K562 (cell line): ENCODE data around the gene KCNN3. TPM values are rescaled to one million over a fixed set of nuclear protein-coding genes. Genes with fewer than 3 reads are reported as not detected.

Experiments
- ATAC-seq: fragments of 200-7000 bp; cut with Tn5 transposase; 3 replicates; pipeline ENCODE4 v1.9.1; 2020; ENCODE audit warnings: moderate library complexity
- BruUV-seq: library from RNA; stranded (reverse); fragments of 400-500 nt; replicated peaks from 2 replicates; lab custom pipeline; 2021; lab: Mats Ljungman, UMichigan
- CTCF ChIA-PET: fragments of 300-600 bp; formaldehyde crosslinking; extraction: SDS; loops from one replicate; lab custom pipeline; 2021; ENCODE audit warnings: low intra/inter-chr PET ratio; lab: Yijun Ruan, JAX
- POLR2A ChIA-PET: fragments of 300-600, 350-650 bp; sonication (Branson Sonifier 250); formaldehyde crosslinking; extraction: SDS; loops from one replicate; lab custom pipeline; 2021; ENCODE audit warnings: antibody characterized with exemption, inconsistent platforms; lab: Yijun Ruan, JAX
- DNase-seq, 4 experiments: peaks; one replicate each; pipeline versions ENCODE4 v3.0.0 to v3.0.0-alpha.2; 2011 to 2018; ENCODE audit warnings: low spot score in 3 of 4, mixed read lengths in 3 of 4; ENCODE audit errors: extremely low read depth in 1 of 4
- FAIRE-seq: peaks from 2 replicates; lab custom pipeline; 2011; peaks lifted over from hg19 to GRCh38; lab: Jason Lieb, UNC
- H2AFZ ChIP-seq: 2 replicates; pipeline ENCODE4 v1.6.0; 2011; ENCODE audit warnings: low read depth, low read length, control low read depth, inconsistent platforms
- H3K27ac ChIP-seq: fragments of 200-600 bp; 3 replicates; pipeline ENCODE4 v1.8.0; 2011; ENCODE audit warnings: low read depth, mild to moderate bottlenecking, control low read depth, inconsistent platforms, low read length, moderate library complexity, mixed read lengths; ENCODE audit errors: extremely low read depth
- H3K27me3 ChIP-seq, 2 experiments: fragments of 300-600 bp in 1 of 2; 2 replicates in 1 of 2; 3 replicates in 1 of 2; pipeline versions ENCODE4 v1.6.0 to v1.8.0; 2011; ENCODE audit warnings: inconsistent platforms in 2 of 2, low read length in 2 of 2, mild to moderate bottlenecking in 1 of 2, mixed read lengths in 1 of 2, moderate library complexity in 1 of 2; ENCODE audit not compliant: control insufficient read depth in 2 of 2, insufficient read depth in 2 of 2
- H3K36me3 ChIP-seq: fragments of 300-600 bp; 3 replicates; pipeline ENCODE4 v1.8.0; 2011; ENCODE audit warnings: mild to moderate bottlenecking, low read length, inconsistent platforms; ENCODE audit not compliant: control insufficient read depth, insufficient read depth
- H3K4me1 ChIP-seq, 2 experiments: fragments of 200-600 bp in 1 of 2; replicated peaks in 1 of 2; 2 replicates in 1 of 2; 3 replicates in 1 of 2; pipeline versions ENCODE4 v1.5.1 to v1.8.0; 2011; ENCODE audit warnings: inconsistent platforms in 2 of 2, low read length in 2 of 2, mild to moderate bottlenecking in 1 of 2, mixed read lengths in 1 of 2, moderate library complexity in 1 of 2; ENCODE audit not compliant: control insufficient read depth in 2 of 2, insufficient read depth in 2 of 2
- H3K4me2 ChIP-seq: 2 replicates; pipeline ENCODE4 v1.6.1; 2011; ENCODE audit warnings: low read length, control low read depth, inconsistent platforms, mixed read lengths; ENCODE audit not compliant: insufficient read depth
- H3K4me3 ChIP-seq: fragments of 200-600 bp; sonication (generic), shearing (Covaris generic); 2 replicates; pipeline ENCODE4 v1.5.1; 2016; ENCODE audit warnings: control low read depth, inconsistent platforms
- H3K79me2 ChIP-seq: fragments of 200-600 bp; 3 replicates; pipeline ENCODE4 v1.8.0; 2011; ENCODE audit warnings: low read length, inconsistent platforms; ENCODE audit not compliant: control insufficient read depth, insufficient read depth
- H3K9ac ChIP-seq, 2 experiments: 2 replicates each; pipeline versions ENCODE4 v1.6.0 to v1.6.1; 2011; ENCODE audit warnings: low read depth in 2 of 2, low read length in 2 of 2, control low read depth in 1 of 2, inconsistent platforms in 1 of 2, mild to moderate bottlenecking in 1 of 2, mixed read lengths in 1 of 2; ENCODE audit not compliant: insufficient read depth in 1 of 2
- H3K9me1 ChIP-seq: one replicate; pipeline ENCODE4 v1.6.0; 2011; ENCODE audit warnings: inconsistent platforms, mild to moderate bottlenecking, low read length, moderate library complexity; ENCODE audit not compliant: control insufficient read depth, insufficient read depth
- H3K9me3 ChIP-seq: replicated peaks from 2 replicates; pipeline ENCODE4 v1.5.1; 2011; ENCODE audit warnings: low read depth, low read length, inconsistent platforms; ENCODE audit not compliant: control insufficient read depth, insufficient read depth
- H4K20me1 ChIP-seq: replicated peaks from 2 replicates; pipeline ENCODE4 v1.6.1; 2011; ENCODE audit warnings: low read length, inconsistent platforms, mixed read lengths; ENCODE audit not compliant: control insufficient read depth, insufficient read depth
- GTF2A2 ChIP-seq: IDR thresholded peaks from 2 replicates; pipeline ENCODE4 v1.6.1; 2016; ENCODE audit warnings: mild to moderate bottlenecking, missing genetic modification characterization, missing compliant biosample characterization
- THAP7 ChIP-seq: fragments of 250-450 bp; sonication (Bioruptor Pico); IDR thresholded peaks from 2 replicates; pipeline ENCODE4 v1.5.0; 2021
- in situ Hi-C: fragments of 300-500 bp; cut with MboI; formaldehyde crosslinking; loops from 4 replicates; pipeline ENCODE4 v1.15.0; 2018; ENCODE audit warnings: inconsistent platforms, mixed read lengths
- intact Hi-C: fragments of 100-400 bp; cut with micrococcal nuclease; formaldehyde crosslinking; loops from 2 replicates; pipeline ENCODE4 v1.14.2; 2022
- polyA plus RNA-seq, 8 experiments: library from polyadenylated mRNA; depleted of rRNA in 4 of 8; stranded (reverse) in 5 of 8; unstranded in 3 of 8; fragments of >200 nt; fragmentation: Nextera tagmentation in 2 of 8; fragmentation: Illumina TruSeq in 1 of 8; extraction: Ambion mirVana in 2 of 8; extraction: Trizol in 1 of 8; gene quantifications; 2 replicates each; pipeline versions ENCODE4 v1.2.1 to v1.2.3, GENCODE V29; 2011 to 2014; ENCODE audit warnings: inconsistent platforms in 1 of 8, missing spikeins in 1 of 8
- total RNA-seq, 7 experiments: library from RNA; depleted of rRNA in 6 of 7; stranded (reverse); fragments of >200 nt in 6 of 7; fragmentation: Illumina TruSeq in 2 of 7; extraction: Trizol in 2 of 7; gene quantifications; 2 replicates each; pipeline versions ENCODE4 v1.2.1 to v1.2.3, GENCODE V29; 2011 to 2021; ENCODE audit warnings: low replicate concordance in 1 of 7
- TF ChIP-seq, protein P1 (sequence below): fragments of 250-450 bp; sonication (Bioruptor Pico); IDR thresholded peaks from 2 replicates; pipeline ENCODE4 v1.4.0; 2020

The KCNN3 gene
- total and polyA plus RNA-seq, 9 of the 15 experiments (the other 6 are each of a cell fraction or from before 2014, with no cell fraction given) = 0.02 to 0.03 TPM; not detected in 7

DNA sequence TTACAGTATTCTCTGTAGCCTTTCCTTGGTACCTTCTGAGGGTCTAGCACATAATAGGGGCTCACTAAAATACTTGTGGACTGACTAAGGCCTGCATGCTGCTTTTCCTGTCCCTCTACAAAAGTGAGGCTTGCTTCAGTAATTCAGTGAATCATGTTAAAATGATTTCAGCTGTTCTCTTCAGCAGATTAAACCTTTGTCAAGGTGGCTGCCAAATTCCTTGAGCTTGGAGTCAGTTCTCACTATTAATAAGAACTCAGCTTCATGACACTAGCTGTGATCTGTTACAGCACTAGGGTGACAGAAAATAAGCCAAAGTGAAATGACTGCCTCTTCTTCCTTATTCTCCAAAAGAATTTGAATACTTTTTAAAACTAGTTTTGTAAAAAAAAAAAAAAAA, 128.8 kb downstream of the KCNN3 start:
- POLR2A ChIA-PET = interaction anchor here (0.6 kb wide), 1 partner anchor 15 kb away, joined by 3 read pairs; no protein-coding TSS in a partner anchor
- BruUV-seq = no TSS peak
- CTCF ChIA-PET = interaction anchor here (1.0 kb wide), 1 partner anchor 181 kb away, joined by 3 read pairs; no protein-coding TSS in a partner anchor

More for the DNA sequence above, 128.8 kb downstream of the KCNN3 start:
- intact Hi-C loops (no loop called here), in situ Hi-C loops (no loop called here)
- no peaks in the 10 kb centered on the region for H3K79me2 ChIP-seq
- TF ChIP-seq GTF2A2 (tag) (no peak), THAP7 (CRISPR knock-in tag) (no peak)
- TF ChIP-seq, protein P1, sequence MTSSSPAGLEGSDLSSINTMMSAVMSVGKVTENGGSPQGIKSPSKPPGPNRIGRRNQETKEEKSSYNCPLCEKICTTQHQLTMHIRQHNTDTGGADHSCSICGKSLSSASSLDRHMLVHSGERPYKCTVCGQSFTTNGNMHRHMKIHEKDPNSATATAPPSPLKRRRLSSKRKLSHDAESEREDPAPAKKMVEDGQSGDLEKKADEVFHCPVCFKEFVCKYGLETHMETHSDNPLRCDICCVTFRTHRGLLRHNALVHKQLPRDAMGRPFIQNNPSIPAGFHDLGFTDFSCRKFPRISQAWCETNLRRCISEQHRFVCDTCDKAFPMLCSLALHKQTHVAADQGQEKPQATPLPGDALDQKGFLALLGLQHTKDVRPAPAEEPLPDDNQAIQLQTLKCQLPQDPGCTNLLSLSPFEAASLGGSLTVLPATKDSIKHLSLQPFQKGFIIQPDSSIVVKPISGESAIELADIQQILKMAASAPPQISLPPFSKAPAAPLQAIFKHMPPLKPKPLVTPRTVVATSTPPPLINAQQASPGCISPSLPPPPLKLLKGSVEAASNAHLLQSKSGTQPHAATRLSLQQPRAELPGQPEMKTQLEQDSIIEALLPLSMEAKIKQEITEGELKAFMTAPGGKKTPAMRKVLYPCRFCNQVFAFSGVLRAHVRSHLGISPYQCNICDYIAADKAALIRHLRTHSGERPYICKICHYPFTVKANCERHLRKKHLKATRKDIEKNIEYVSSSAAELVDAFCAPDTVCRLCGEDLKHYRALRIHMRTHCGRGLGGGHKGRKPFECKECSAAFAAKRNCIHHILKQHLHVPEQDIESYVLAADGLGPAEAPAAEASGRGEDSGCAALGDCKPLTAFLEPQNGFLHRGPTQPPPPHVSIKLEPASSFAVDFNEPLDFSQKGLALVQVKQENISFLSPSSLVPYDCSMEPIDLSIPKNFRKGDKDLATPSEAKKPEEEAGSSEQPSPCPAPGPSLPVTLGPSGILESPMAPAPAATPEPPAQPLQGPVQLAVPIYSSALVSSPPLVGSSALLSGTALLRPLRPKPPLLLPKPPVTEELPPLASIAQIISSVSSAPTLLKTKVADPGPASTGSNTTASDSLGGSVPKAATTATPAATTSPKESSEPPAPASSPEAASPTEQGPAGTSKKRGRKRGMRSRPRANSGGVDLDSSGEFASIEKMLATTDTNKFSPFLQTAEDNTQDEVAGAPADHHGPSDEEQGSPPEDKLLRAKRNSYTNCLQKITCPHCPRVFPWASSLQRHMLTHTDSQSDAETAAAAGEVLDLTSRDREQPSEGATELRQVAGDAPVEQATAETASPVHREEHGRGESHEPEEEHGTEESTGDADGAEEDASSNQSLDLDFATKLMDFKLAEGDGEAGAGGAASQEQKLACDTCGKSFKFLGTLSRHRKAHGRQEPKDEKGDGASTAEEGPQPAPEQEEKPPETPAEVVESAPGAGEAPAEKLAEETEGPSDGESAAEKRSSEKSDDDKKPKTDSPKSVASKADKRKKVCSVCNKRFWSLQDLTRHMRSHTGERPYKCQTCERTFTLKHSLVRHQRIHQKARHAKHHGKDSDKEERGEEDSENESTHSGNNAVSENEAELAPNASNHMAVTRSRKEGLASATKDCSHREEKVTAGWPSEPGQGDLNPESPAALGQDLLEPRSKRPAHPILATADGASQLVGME = no peak
- DNase-seq (no peak), FAIRE-seq (no peak), ATAC-seq (no peak)
- no peak overlapping the region for H3K27ac ChIP-seq
- H2AFZ ChIP-seq = no peak overlapping the region
- no peak overlapping the region for H3K4me3 ChIP-seq
- no peaks in the 10 kb centered on the region for H3K9me1 ChIP-seq
- H3K4me1 ChIP-seq = peaks cover 3 to 4% of the 10 kb centered on the region in 2 experiments; a peak in 2 of 5 replicates
- no peaks in the 10 kb centered on the region for H3K9me3 ChIP-seq
- peaks cover 41 to 52% of the 10 kb centered on the region in 2 experiments for H3K27me3 ChIP-seq
- no peaks in the 10 kb centered on the region for H3K36me3 ChIP-seq
- no peak overlapping the region for H3K4me2 ChIP-seq
- no peak overlapping the region for H3K9ac ChIP-seq
- no peaks in the 10 kb centered on the region for H4K20me1 ChIP-seq
